GM11168 (cell line): ENCODE results near the gene KMT5B.

Experiments used
- in situ Hi-C: fragments of 300-500 bp; cut with MboI; formaldehyde crosslinking; loops from one replicate; pipeline ENCODE4 v1.12.0; 2022; ENCODE audit warnings: low sequenced_read_pairs; ENCODE audit not compliant: unreplicated experiment

The KMT5B gene

DNA sequence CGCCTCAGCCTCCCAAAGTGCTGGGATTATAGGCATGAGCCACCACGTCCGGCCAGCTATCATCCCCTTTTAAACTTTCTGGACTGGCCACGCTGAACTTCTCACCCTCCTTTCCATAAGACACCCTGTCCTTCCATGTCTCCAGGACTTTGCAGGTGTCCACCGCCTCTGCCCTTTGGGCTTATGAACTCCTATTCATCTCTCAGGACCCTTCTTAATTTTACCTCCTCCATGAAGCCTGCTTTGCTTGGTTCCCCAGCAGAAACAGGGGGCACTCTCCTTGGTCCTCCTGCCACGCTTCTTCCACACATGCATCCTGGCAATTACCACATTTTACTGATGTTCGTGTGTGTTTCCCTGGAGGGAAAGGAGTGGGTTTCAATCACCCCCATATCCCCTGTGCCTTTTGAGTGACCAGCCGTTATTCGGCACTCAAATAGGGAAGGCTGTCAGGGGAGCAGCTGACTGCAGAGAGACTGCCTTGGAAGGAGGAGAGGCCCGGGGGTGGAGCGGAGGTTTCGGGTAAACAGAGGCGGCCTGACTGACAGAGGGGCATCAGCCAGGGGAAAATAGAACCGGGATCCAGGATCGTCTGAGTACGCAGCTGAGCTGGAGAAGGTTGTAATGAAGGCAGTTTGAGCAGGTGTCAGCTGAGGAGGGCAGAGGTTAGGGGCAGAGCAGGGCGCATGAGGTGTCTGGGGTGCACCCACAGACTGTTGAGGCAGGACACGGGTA is 64.9 kb downstream of the KMT5B start:
- in situ Hi-C loops, result no loop called here

DNA sequence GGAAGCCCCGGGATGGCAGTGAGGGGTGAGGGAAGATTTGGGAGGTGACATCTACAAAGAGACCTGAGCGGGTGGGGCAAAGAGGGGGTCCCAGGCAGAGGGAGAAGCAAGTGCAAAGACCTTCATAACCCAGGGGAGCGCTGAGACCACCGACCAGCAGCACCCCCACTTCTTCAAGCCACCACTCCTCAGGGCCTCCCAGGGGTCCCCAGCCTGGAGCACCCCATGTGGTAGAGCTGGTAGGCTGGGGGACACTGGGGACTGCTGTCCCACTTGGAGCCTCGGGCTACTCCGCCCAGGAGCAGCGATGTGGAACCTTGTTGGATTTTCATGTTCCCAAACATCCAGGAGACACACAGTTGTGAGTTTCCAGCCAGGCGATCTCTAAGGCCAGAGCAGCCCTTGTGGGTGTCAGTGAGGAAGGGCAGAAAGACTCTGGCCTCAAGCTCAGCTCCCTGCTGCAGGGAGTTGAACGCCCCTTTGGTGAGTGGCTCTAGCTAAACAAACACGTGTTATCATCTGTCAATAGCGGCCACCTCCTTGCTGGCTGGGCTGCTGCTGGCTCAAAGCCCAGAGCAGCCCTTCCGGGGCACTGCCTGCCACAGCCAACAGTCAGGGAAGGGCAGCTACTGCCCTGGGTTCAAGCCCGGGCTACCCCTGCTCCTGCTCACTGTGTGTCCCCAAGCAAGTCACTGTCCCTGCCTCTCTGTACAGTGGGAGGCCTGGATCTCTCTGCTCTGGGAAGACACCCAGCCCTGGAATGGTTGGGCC is 66.2 kb downstream of the KMT5B start:
- in situ Hi-C loops, result no loop called here

DNA sequence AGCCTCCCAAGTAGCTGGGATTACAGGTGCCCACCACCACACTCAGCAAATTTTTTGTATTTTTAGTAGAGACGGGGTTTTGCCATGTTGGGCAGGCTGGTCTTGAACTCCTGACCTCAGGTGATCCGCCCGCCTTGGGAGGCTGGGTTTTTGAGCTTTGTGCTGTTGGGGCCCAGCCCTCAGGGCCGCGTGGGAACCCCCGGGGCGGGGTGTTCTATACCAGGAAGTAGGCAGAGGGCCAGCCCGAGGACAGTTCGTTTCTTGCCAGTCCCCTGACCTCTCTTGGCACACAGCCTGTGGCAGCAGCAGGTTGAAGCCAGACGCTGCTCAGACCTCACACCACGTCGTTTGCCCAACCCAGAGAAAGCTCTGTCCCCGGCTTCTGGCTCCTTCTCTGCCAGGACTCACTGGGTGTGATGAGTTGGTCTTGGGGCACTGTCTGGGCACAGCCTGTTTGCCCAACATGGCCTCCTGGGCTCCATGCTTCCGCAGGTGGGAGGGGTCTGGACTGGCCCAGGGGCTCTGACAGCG is 67.0 kb downstream of the KMT5B start:
- in situ Hi-C loops, result no loop called here

DNA sequence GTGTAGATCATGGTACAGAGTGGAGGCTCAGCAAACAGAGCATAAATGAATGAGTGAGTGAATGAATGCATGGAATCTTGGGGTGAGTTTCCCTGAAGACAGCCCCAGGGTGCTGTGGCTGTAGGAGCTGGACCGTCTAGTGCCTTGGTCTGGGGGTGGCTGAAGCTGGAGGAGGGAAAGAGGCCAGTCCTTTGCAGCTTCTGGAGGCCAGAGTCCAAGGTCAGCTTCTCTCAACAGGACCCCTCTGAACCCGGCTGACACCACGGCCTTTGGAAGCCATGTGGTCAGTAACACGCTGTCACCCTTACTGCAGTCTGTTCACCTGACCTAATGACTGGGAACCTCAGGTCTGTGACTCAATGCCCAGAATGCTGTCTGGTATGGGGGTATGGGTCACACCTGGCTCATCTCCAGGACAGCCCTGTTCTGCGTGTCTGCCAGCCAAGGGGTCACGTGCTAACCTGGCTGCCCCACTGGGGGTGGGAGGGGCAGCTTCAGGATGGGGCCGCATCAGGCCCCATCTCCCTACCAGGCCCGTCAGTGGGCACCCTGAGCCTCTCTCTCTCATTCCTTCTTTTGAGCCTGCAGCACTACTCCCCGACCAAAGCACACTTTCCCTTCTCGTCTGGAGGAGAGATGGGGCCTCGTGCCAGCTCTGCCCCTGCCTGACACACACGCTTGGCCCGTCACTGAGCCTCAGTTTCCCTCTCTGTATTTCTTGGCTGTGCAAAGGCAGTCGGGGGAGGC is 67.8 kb downstream of the KMT5B start:
- in situ Hi-C loops, result no loop called here

DNA sequence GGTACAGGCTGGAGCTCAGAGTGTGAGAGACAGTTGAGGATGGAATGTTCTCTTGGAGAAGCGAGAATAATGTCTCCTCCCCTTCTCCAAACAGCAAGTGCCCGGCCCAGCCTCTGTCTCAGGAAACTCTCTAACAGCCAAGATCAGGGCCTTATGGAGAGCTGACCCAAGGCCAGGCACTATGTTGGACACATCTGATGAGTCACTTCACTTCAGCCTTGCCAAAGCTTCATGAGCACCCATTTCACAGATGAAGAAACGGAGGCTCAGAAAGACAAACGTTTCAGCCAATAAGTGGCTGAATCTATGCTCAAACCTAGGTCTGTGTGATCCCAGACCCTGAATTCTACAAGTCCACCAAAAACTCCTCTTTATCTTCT is 69.8 kb downstream of the KMT5B start:
- in situ Hi-C loops, result no loop called here

DNA sequence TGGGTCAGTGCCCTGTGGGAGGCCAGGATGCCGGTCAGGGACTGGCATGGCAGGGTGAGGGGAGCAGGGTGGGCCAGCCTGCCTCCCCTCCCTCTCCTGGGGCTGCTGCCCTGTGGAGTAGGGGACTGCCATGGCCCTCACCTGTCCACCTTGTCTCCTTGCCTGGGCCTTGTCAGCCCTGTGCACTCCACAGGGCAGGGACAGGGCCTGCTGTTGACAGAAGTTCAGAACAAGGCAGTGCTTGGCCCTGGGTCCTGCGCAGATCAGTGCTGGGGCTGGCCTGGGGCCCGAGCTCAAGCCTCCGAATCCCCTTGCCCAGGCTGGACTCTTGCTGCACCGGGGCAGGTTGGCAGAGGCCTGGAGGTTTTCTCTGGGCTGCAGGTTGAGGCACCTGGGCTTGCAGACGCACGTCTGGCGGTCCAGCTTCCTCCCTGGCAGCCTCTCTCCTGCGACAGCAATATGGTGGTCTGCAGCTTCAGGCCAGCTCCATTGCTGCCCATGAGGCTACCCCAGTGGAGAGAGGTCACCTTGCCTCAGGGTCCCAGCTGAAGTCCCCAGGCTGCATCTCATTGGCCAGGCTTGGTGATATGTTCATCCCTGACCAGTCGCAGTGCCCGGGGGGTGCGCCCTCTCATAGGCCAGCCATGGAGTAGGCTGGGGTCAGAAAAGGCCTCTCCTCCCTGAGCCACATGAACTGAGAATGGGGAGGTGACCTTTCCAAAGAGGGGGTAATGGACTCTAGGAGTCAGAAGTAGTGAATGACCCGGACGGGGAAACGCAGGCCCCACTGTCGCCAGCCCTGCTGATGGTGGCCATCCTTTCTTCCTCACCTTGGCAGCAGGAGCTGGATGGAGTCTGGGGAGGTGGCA is 70.4 kb downstream of the KMT5B start:
- in situ Hi-C loops, result no loop called here

DNA sequence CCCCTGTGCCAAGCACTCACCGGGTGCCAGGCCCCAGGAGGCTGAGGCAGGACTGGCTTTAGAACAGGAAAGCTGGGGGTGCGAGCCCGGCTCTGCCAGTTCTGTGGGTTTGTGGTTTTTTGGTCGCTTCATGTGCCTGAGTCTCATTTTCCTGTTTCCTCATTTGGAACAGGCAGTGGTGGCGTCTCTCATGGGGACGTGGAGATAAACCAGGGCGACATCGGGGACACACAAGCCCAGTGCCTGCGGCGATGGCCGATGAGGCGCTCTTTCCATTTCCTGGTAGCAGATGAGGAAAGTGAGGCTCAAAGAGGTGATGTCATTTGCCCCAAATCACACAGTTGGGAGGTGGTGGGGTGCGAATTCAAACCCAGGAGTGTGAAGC is 71.1 kb downstream of the KMT5B start:
- in situ Hi-C loops, result no loop called here

DNA sequence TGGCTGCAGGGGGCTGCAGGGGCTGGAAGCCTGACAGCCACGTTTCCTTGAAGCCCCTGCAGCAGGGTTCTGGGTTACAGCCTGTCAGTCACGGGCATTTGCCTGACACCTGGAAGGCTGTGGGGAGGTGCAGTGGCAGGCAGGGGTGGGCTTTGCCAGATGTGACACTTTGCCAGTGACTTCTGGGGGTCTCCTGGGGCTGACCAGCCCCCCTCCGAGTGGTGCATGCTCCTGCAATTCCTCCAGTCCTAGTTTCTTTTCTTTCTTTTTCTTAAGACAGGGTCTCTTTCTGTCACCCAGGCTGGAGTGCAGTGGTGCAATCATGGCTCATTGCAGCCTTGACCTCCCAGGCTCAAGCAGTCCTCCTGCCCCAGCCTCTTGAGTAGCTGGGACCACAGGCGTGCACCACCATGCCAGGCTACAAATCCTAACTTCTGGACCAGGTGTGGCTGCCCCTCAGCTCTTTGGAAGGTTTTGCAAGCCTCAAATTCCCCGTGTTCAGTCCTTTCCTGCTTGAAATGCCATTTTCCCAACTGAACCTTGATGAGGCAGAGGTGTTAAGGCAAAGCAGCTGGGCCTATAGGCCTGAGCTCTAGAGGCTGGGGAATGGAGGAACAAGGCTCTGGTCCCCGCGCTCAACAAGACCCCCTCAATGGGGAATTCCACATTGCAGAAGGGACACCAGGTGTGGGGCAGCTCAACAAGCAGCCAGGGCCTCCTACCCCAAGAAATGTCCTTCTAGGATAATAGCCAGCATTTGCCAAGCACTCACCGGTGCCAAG is 71.7 kb downstream of the KMT5B start:
- in situ Hi-C loops, result no loop called here

DNA sequence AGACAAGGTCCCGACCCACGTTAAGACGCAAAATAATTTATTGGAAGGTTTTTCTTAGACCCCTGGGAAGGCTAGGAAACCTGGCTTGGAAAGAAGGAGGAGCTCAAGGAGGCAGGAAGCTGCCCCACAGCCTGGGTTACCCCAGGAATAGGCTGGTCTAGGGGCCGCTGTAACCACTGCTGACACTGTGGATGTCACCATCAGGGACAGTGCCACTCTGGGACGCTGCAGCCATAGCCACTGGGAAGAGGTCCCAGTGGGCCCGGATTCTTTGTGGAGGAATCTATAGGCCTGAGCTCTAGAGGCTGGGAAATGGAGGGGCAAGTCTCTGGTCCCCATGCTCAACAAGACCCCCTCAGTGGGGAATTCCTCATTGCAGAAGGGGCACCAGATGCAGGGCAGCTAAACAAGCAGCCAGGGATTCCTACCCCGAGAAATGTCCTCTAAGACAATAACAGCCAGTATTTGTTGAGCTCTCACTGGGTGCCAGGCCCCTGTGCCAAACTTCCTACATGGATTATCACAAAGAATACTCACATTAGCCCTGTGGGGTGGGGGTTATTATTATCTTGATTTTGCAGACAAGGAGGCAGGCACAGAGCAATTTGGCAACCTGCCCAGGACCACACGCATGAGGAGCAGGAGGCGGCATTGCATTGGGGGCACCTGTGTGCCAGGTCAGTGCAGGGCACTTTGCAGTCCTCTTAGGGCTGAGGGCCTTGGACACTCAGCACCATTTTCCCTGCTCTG is 72.4 kb downstream of the KMT5B start:
- in situ Hi-C loops, result no loop called here

DNA sequence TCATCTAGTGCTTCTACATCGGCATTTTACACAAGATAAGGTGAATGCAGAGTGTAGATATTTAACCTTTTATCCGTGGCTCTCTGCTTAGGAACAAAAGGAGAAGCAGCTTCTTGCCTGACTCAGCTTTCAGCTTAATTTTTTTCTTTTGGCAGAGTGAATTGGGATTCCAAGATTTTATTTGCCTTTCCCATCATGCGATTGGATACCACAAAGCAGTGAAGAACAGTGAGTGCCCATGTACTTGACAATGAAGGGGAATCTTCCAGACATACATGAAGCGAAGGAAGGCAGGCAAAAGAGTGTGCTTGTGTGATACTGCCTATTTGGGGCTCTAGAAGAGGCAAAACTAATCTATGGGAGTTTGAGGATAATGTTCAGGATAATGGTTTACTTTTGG is 74.9 kb downstream of the KMT5B start:
- in situ Hi-C loops, result no loop called here

DNA sequence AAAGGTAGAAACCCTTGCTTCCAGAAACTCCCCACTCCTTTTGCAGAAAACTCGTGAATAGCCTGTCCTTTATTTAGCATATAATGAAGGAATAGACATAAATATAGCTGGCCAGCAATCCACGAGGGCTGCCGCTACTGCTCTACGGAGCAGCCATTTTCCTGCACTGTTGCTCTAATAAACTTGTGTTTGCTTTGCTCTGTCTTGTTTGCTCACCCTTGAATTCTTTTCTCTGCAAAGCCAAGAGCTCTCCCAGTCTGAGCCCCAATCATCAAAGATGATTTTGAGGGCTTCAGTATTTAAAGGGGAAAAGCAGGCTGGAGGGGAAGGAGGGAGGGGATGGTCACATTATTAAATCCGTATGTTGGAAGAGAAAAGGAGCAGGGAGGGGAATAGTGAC is 75.3 kb downstream of the KMT5B start:
- in situ Hi-C loops, result no loop called here

DNA sequence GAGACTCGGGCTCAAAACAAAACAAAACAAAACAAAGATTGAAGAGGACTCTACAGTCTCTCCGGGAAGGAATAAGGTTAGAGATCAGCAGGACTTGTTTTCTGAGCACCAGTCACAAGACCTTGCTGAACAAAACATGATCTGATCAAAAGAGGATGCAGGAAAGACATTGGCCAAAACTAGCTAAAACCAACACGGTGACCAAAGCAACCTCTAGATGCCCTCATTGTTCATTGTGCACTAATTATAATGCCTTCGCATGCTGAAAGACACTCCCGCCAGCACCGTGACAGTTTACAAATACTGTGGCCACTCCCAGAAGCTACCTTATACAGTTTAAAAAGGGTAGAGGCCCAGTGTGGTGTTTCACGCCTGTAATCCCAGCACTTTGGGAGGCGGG is 76.2 kb downstream of the KMT5B start:
- in situ Hi-C loops, result no loop called here

DNA sequence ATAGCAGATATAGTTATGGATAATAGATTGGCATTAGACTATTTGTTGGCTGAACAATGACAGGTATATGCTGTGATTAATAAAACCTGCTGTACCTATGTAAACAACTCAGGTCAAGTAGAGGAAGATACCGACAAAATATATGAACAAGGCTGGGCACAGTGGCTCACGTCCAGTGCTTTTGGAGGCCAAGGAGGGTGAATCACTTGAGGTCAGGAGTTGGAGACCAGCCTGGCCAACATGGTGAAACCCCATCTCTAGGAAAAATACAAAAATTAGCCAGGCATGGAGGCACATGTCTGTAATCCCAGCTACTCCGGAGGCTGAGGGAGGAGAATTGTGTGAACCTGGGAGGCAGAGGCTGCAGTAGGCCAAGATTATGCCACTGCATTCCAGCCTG is 77.9 kb downstream of the KMT5B start:
- in situ Hi-C loops, result no loop called here

DNA sequence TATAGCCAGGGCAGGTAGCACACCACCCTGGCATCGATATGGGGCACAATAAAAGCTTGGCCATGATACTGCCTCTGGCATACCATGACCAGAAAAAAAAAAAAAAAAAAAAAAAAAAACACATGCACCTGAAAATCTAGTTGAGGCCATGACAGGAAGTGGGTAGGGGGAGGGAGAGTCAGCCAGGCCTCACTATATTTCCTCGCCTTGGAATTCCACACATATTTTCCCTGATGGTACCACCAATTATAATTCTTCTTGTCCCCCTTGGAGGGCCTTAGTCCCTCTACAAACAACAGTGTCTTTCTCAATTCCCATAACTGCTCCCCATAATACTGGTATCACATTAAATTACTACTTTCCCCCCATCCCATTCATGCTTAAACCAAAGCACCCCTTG is 79.3 kb downstream of the KMT5B start:
- in situ Hi-C loops, result no loop called here

DNA sequence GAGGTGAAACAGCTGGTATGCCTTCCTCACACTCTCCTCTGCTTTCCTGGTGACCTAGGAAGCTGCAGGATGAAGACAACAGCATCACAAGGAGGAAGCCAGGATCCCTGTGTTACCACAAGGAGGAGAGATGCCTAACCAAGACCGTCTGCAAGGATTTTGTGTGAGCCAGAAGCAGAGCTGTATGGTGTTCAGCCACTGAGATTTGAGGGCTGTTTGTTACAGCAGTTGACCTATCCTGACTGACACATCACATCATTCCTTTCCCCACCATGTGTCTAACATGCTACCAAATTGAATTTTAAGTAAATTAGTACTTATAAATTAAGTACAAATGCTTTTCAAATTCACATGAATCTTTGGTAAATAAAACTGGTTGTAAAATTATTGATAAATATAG is 83.0 kb downstream of the KMT5B start:
- in situ Hi-C loops, result no loop called here

DNA sequence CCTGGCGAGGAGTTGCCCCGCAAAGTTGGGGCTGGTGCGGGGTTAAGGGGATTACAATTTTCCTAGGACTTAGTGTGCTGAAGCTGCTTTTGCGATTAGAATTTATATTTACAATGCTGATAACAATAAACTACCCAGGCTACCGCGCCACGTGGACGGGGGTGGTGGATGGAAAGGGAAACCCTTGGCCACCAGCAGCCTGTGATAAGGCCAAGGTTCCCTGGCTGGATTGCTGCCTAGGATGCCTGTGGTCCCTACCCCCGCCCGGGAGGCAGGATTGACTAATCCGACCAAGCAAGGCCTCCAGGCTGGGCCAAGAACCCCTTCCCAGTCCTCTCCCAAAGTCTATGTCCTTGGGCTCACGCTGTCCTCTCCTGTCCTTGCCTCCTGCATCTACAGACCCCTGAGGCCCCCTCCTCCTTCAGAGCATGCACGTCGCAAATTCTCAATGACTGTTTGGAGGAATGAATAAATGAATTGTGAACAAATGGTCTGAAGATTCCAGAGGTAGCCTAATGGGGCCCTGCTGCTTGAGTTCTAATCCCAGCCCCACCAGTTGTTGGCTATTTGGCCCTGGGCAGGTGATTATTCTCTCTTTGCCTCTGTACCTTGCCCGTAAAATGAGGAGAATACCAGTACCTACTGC is 84.3 kb downstream of the KMT5B start:
- in situ Hi-C loops, result no loop called here

DNA sequence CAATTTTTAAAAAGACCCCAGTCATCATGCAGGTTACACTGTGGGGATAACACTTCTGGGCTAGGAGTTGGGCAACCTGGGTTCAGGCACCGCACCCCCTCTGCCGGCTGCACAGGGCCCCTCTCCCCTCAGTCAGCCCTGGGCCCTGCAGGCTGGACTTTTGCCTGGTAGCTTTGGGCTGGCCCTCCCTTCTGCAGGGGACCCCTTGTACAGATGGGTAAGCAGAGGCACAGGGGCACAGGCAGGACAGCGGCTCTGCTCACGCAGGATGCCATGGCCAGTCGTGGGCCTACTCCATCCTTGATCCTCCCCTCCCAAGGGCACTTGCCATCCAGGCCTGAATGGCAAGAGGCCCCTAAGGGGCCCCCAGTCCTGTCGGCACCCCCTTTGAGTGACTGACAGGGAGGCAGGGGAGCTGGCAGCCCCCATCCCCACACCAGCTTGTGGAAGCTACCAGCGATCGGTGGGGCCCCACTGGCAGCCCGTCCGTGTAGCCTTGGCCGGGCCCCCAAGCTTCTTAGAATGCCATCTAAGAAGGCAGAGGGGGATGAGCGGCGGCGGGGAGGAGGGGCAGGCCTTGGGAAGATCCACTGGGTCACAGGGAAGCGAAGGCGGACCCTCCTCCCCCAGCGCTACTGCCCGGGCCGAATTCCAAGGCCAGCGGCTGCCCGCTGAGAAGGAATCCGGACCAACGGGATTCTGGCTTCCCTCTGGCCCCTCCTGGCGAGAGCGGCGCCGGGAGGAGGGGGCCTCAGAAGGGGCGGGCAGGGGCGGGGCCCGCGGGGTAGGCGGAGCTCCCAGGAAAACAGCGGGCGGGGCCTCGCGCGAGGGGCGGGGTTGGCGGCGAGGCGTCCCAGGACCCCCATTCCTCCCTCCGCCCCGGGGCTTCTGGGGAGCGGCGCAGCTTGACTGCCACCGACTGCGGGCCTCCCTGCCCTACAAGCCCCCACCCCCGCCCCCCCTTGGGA is 85.1 kb downstream of the KMT5B start:
- in situ Hi-C loops, result no loop called here
